GM18499 (cell line): ENCODE measurements around the gene VLDLR.

Experiments
- ATAC-seq: cut with Tn5 transposase; IDR thresholded peaks from one replicate; pipeline ENCODE4 v1.9.1; 2021; ENCODE audit warnings: moderate number of reproducible peaks; ENCODE audit not compliant: insufficient read depth, unreplicated experiment

VLDLR gene

DNA sequence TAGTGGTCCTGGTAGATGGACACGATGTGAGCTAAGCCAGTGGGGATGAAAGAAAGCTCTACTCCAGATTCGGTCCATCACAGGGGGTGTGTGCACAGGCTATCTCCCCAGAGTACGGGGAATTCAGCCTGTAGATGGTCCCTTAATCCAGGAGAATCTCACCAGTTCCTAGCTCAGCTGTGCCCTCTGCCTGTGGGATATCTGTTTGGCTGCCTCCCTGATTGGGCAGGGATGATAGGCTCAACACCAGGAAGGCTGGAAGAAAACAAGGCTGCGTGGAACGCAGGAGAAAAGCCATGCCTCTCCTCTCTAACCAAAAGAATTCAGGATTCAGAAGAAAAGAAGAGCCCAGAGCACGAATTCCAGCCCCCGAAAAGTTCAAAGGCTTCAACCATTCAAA, 40.9 kb downstream of the VLDLR start:
- no peak for ATAC-seq

DNA sequence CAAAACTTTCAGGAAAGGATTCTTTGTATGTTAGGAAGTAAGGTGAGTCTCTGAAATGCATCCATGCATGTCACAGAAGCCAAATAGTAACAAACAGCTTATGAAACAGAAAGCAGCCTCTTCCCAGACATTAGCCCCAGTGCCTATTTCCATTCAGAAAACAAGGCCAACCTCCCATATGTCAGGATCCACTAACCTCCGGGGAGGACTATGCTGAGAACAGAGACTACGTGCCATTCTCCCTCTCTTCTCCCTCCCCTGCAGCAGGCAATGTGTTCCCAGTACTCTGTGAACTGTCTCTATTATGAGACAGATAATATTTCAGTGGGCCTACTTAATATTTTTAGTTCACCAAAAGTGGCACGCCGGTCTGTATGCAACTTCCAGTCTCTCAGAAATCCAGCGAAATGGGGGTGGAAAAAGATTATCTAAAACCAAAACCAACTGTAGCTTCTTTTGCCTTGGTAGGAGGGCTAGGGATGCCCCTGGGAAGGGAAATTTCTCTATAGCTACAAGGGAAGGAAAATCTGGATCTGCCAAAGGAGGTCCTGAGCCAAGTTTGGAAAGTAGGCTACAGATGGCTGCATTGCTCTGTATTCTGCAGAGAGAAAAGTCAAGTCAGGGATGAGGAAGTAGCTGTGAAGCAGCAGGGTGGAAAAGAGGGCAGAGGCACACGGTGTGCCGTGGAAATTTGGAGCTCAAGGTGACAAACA, 42.0 kb downstream of the VLDLR start:
- no peak for ATAC-seq

DNA sequence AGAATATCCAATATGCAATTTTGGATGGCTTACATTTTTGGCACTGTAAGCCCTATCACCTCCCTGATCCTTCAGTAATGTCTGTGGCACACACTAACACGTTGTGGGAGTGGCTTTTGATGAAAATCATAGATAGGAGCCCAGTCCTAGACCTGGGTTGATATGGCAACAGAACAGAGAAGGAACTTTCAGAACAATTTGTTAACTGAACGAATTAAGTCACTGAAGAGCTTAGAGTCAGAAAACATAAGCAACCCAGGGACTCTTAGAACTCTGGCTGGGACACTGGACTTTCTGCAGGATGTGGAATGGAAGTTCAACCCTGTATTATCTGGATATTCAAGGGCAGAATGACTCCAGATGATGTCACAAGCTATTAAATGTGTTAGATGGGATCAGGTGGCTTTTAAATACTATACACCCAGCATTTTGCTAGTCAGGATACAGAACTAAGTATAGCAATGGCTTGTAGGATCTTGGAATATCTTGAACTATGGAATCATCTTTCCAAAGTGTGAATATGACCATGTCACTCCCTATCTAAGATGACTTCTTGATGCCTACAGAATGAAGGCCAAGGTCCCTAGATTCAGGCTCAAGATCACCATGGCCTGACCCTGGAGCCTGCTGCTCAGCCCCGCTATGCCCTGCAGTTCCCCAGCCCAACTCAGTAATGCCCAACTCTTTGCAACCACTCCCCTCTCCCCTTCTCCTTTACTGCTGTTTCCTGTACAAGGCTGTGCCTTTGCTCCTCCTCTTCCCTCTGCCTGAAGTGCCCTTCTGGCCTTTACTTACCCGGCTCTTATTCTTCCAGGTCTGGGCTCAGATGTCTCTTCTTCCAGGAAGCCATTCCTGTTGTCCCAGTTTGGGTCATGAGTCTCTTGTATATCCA, 42.8 kb downstream of the VLDLR start:
- no peak for ATAC-seq

DNA sequence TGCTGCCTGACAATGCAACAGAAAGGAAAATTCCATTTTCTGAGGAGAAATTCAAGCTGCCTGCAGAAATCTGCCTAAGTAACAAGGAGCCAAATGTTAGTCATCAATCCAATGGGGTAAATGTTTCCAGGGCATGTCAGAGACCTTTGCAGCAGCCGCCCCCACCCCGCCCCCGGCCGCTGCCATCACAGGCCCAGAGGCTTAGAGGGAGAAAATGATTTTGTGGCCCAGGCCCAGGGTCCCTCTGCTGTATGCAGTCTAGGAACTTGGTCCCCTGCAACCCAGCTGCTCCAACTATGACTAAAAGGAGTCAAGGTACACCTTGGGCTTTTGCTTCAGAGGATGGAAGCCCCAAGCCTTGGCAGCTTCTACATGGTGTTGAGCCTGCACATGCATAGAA, 45.0 kb downstream of the VLDLR start:
- no peak for ATAC-seq

DNA sequence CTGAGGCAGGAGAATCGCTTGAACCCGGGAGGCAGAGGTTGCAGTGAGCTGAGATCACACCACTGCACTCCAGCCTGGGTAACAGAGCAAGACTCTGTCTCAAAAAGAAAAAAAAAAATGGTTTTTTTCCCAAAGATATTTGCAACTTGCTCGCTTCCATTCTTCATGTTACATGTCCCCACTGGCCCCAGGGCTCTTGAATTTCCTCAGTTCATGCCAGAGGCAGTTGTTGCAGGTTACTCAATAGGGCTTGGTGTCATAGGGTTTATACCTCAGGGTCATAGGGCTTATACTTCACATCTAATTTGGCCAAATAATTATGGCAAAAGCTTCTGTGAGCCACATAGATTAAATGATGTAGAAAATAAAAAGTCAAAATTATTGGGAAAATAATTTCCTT, 51.6 kb downstream of the VLDLR start:
- ATAC-seq: no peak

DNA sequence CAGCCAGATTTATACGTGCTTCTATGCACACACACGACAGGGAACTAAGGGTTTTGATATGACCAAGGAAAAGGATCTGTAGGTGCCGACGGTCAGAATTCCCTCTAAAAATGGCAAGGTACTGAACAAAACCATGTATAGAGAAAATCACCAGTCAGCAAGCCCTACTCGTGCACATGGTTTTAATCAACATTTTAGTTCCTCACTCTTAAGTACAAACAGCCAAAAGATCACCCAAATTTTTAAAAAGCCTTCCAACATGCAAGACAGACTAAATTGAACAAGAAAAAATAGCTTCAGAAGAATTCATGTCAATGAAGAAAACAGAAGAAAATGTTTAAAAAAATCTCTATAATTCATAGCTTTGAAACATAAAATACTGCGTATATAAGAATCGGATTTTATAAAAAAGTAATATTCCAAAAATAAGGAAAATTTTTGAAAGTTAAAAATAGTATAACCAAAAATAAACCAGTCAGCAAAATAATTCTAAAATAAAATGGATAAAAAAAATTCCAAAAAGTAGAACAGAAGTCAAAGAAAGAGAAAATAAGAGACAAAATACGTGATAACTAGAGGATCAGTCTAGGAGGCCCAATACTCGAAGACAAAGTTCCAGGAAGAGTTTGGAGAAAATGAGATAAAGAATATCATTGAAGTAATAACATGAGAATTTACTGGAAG, 52.7 kb downstream of the VLDLR start:
- ATAC-seq: no peak

DNA sequence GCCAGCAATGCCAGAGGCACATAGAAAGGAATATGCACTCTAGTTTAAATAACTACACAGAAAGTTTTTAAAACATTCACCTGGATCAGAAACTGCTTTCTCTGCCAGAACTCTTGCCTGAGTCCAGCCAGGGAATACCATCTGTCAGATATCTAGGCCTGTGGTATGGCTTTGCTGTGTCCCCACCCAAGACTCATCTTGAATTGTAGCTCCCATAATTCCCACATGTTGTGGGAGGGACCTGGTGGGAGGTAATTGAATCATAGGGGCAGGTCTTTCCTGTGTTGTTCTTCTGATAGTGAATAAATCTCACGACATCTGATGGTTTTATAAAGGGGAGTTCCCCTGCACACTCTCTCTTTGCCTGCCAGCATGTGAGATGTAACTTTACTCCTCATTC, 54.2 kb downstream of the VLDLR start:
- ATAC-seq: no peak

DNA sequence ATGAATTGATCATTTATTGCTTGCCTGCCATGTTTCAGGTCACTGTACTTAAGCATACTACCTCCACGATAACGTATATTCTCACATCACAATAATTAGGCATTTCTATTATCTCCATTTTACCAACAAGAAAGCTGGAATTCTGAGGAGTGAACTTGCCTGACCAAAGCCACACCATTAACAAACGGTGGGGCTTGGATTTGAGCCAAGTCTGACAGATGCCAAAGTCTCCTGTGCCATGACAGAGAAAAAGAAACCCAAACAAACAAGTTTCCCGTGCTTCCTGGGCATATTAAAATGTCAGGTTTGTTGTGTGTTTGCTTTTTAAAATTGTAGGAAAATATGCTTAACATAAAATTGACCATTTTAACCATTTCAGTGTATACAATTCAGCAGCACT, 54.9 kb downstream of the VLDLR start:
- no peak for ATAC-seq

DNA sequence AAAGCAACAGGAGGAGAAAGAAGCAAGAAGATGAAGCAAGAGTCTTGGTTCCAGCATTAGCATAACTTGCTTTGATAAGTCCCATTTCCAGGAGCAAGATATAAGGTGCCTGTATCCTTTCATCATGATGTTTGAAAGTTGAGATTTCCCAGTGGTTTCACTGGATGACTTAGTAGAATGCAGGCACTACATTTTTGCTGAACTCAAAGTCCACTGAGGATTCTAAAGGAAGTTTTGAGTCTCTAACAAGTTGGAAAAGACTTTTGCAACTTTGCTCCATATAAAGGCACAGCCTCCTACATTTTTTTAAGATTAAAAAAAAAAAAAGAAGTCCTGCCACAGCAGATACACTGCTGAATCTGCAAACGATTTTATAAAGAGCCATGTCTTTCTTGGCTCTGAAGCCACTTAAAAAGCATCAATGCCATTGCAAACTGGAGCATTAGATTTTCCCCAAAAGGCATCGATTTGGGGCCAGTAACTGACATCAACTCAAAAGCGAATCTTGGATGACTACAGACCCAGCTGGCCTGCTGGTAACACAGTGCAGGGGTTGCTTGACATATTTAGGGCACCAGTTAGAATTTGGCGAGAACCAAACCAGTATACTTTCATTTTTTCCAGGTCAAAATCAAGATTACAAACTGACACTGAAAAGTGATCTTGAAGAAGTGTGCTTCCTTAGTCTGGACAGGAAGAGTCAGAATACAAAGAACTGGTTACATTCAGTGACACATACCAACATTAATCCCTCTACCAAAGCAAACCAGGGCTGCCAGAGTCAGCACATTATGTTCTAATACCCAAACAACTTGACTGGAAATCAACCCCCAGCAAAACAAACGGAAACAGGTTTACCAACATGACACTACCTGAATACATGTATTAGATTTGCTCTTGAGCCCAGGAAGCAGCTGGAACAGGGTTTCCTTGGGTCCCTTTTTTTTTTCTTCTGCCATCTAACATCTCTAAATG, 56.6 kb downstream of the VLDLR start:
- no peak for ATAC-seq

DNA sequence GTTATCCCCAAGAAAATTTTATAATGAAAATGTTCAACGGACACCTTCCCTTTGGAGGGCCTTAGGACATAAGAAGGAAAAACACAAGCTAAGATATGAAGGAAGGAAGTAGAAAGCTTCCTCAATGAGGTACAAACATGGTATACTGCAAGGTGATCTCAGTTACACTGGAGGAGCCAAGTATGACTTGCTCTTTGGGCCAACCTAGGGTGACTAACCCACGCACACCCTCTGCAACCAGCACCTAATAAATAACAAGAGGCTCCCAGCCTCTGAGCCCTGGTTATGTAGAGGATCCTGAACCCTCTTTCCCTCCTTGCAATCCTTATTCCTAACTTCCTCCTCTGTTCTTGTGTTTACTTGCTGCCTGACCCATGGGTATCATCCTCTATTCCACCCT, 57.4 kb downstream of the VLDLR start:
- ATAC-seq: no peak

DNA sequence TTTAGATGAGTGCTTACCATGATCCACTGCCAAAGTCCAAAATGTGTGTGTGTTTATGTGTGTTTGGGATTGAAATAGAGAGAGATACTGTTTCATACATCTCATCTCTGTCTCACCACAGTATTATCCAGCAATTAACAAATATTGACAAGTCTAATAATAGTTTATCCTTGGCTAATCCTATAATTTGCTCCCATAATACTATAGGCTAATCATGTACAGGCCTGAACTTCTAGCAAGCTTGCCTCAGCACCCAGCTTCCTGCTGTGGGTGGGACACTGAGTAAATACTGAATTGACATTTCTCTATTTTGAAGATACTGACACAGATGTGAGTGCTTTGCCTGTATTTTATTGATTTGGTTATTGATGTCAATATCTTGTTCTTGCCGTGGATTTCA, 60.4 kb downstream of the VLDLR start:
- ATAC-seq: no peak

DNA sequence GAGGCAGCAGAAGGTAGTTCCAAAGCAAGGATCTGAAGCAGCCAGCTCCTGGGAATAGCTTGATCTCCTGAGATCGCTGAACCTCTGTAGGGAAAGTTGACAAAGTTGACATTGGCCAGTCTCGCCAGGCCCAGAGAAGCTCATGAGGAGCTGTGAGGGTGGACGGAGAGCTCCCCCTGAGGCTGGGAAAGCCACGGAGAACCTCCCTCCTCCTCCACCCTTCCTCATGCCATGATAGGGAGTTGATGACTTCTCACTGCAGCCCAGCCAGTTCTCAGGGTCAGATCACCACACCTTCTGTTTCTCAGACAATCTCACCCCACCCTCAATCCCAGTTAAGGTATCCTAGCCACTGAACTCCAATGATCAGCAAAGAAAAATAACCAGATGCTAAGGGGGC, 65.3 kb downstream of the VLDLR start:
- ATAC-seq: no peak

DNA sequence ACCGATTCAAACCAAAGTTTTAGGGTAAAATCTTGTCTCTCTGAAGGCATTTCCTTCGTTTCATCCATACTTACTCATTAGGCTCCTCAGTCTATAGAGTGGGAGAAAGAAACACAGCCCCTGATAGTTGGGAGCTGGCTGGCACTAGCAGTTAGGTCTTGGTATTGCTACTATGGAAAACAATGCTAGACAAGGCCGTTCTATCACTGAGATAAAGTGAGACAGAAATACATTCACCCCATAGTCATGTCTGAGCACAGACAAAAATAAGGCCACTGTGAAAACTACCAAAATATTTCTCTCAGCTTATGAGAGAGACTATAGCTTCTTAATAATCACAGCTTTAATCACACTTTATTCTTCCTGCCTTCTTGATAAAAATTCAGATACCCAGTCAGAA, 67.0 kb downstream of the VLDLR start:
- no peak for ATAC-seq

DNA sequence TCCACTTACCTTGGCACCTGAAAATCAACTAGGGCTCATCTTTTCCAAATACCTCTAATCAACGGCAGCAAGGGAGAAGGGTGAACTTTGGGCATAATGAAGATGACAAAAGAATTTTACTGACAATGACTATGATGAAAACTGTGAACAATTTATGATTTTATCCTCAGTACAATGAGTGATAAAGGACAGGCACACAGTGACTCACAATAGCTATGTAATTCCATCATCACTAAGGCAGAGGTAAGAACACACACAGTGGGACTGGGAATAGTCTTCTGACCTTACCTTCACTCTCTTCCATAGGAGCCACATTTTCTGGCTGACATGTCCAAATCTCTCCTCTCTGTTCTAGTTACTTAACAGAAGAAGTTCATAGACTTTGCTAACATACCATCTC, 69.6 kb downstream of the VLDLR start:
- no peak for ATAC-seq

DNA sequence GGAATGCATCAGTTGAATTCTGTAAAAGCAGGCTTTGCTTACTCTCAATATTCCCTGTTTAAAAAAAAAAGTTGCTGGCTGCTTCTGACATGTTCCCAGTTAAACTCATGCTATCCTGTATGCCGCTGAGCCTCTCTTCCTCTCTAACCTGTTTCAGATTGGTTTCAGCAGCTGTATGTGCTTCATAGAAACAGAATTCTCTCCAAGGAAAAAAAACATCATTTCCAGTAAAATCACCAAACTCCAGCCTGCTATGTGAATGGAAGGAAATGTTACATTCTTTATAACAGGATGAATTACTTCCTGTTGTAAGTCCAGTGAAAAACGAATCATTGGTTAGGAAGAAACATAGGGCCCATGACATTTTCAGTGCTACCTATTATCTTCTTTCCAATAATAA, 70.0 kb downstream of the VLDLR start:
- no peak for ATAC-seq

DNA sequence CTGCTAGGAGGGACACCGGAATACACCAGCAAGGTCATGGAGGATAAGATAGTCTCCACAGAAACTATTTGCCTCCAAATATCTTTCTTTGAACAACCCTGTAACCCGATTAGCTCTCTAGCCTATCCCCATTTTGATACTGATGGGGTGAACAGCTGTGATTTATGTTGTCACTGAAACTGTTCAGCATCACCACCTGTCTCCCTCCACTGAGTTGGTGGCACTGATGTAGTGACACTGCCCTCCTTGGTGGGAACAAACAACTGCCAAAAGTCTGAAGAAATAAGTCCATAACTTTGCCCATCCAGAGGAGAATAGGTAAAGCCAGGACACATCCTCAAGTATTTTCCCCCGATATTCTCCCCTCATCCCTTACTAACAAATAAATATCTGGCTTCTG, 71.5 kb downstream of the VLDLR start:
- no peak for ATAC-seq

DNA sequence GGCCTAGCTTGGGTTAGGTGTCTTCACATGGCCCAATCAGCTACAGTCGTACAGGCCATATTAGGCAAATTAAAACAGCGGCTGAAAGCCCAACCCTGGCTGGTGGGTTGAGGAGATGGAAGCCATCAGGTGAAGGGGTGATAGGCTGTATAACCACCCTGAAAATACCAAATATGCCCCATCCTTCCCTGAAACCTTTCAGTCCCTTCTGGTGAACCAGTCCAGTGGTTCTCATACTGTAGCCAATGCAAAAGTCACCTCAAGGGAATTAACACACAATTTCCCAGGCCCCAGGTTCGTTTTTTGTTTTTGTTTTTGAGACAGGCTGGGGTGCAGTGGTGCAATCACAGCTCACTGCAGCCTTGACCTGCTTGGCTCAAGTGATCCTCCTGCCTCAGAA, 75.9 kb downstream of the VLDLR start:
- ATAC-seq: no peak

DNA sequence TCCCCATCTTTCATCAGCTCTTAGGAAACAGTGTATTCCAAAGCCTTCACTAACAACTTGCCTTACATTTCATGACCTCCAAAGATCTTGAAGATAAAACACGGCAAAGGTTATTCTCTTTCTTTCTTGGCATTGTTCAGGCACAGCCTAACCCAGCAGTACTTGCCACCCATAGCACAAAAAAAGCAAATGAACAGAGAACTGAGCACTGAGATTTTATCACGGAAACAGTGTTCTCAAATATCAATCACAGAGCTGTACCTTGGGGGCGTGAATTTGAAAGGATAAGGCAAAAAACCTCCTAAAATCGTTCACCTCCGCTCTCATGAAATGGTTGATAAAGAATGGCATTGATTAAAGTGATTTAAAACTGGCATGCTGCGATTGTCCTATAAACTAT, 78.8 kb downstream of the VLDLR start:
- no peak for ATAC-seq

DNA sequence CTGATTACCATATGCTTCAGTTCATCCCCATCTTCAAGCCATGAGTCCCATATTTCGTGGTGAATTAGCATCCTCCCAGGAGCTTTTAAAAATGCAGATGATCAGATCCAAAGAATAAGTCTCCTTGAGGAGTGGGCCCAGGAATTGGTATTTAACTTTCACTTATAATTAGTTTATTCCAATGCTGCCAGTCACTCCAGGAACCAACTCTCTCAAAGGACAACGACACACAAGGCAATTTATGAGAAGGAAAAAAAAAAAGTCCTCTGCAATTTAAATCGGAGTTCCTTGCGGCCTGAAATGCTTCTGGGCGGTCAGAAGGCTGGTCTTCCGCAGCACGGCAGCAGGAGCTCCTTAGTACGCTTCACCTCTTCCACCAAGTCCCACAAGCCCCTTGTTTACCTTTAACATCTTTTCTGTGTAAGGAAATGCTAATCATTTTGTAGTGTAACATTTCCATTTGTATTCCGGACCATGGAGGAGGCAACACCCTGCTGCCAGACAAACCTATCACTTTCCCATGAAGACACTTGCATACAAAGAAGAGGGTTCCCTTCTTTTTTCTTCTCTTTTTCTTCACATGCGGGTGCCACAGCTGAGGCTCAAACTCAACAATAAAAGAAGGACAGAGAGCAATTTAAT, 79.4 kb downstream of the VLDLR start:
- ATAC-seq: no peak

DNA sequence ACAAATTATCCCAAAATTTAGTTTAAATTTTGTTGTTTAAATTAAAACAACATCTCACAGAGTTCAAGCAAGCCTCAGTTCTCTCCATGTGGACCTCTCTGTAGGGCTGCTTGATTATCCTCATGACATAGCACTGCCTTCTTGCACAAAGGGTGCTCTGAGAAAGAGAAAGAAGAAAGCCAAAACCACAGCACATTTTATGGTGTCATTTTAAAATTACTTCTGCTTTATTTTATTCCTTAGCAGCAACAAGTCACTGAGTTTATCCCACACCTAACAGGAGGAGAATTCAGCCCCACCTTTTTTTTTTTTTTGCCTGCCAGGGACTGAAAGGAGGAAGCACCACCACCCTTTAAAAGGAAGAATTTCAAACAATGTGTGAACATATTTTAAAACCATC, 82.9 kb downstream of the VLDLR start:
- ATAC-seq: no peak
